ENCODE measurements around the gene NACC2. TPM values are rescaled to one million over a fixed set of nuclear protein-coding genes. Genes with fewer than 3 reads are reported as not detected.
"Not testable (repeated sequence)": the region's sequence is repeated elsewhere in the genome, so short reads cannot be mapped to it uniquely, and the experiment has no call there.

The NACC2 gene
- total RNA-seq, 4 donors from 2014 or later, result 71.4 to 209 (median 110) TPM

DNA sequence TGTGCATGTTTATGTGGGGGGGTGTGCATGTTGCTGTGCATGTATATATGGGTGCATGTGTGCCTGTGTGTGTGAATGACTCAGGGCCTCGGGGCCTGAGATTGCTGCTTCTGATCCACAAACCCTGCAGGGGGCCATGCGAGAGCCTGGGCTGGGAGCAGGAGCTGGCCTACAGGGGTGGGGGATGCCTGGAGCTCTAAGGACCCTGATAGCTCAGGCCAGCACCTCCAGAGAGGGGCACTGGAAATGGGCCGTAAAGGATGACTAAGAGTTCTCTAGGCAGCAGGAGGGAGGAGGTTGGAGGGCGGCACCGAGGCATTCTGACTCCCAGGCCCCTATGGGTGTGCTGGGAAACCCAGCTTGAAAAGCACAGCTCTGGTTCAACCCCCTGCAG, 127.0 kb downstream of the NACC2 start:
- no peaks in the 10 kb centered on the region for H3K36me3 ChIP-seq
- no peak overlapping the region for H3K4me3 ChIP-seq
- H3K9me3 ChIP-seq, result no peaks in the 10 kb centered on the region
- peaks cover 15% of the 10 kb centered on the region for H3K27me3 ChIP-seq
- 38% methylated on average over 2 of the region's 5 CpGs; no CpG with 5 or more reads in 1 of the 2 donors for WGBS, 2 donors (ENCODE audit: low coverage in 1 of 2)
- no peak for ATAC-seq
- H3K4me1 ChIP-seq, result peaks cover 0 to 21% (median 5%) of the 10 kb centered on the region in 3 donors
- no peak overlapping the region for H3K27ac ChIP-seq
- TF ChIP-seq, protein P1, sequence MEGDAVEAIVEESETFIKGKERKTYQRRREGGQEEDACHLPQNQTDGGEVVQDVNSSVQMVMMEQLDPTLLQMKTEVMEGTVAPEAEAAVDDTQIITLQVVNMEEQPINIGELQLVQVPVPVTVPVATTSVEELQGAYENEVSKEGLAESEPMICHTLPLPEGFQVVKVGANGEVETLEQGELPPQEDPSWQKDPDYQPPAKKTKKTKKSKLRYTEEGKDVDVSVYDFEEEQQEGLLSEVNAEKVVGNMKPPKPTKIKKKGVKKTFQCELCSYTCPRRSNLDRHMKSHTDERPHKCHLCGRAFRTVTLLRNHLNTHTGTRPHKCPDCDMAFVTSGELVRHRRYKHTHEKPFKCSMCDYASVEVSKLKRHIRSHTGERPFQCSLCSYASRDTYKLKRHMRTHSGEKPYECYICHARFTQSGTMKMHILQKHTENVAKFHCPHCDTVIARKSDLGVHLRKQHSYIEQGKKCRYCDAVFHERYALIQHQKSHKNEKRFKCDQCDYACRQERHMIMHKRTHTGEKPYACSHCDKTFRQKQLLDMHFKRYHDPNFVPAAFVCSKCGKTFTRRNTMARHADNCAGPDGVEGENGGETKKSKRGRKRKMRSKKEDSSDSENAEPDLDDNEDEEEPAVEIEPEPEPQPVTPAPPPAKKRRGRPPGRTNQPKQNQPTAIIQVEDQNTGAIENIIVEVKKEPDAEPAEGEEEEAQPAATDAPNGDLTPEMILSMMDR (IDR thresholded peaks at IDR 0.05), result no peak
- no peak for TF ChIP-seq POLR2AphosphoS5 (IDR thresholded peaks at IDR 0.05)
- TF ChIP-seq EP300 (IDR thresholded peaks at IDR 0.05), result no peak
- no peak for TF ChIP-seq POLR2A (IDR thresholded peaks at IDR 0.05)

GRCh38 chr9:135966916-135967260, 128.2 kb downstream of the NACC2 start:
- not testable (repeated sequence) for ATAC-seq, H3K36me3 ChIP-seq, H3K27ac ChIP-seq, H3K4me3 ChIP-seq, H3K9me3 ChIP-seq, H3K27me3 ChIP-seq
- WGBS, 2 donors (ENCODE audit: low coverage in 1 of 2), result no CpG with 5 or more reads among the region's 16 CpGs
- H3K4me1 ChIP-seq, result peaks cover 0 to 21% (median 5%) of the 10 kb centered on the region in 3 donors

DNA sequence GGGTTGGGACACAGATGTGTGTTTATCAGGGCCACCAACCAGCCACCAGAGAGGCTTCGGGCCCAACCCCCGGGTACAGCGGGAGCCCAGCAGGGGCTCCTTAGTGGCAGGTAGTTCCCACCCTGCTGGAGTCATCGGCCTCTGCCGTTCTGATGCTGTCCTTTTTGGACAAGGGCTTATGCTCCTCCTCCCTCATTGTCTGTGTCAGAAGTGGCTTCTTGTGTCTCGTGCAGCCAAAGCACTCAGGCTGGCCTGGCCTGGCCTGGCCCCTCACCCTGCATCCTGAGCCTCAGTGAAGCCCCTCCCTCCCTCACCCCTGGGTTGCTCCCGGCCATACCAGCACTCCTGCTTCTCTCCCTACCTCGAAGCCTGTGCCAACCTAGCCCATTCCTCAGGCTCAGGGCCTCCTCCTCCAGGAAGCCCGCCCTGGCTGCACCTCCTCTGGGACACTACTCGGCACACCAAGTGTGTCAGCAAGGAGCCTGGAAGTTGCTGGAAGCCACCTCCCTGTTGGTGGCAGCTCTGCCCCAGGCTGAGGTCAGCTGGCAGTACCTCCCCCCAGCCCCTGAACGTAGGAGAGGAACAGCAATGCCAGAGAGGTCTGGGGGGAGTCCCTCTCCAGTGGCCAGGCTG, 129.8 kb downstream of the NACC2 start:
- H3K36me3 ChIP-seq, result no peaks in the 10 kb centered on the region
- no peaks in the 10 kb centered on the region for H3K9me3 ChIP-seq
- WGBS, 2 donors (ENCODE audit: low coverage in 1 of 2), result 77 to 78% methylated on average over 4 to 5 of the region's 11 CpGs
- H3K27ac ChIP-seq, result no peak overlapping the region
- H3K4me3 ChIP-seq, result no peak overlapping the region
- no peaks in the 10 kb centered on the region for H3K27me3 ChIP-seq
- ATAC-seq, result no peak
- peaks cover 0 to 26% (median 8%) of the 10 kb centered on the region in 3 donors for H3K4me1 ChIP-seq
- TF ChIP-seq POLR2A (IDR thresholded peaks at IDR 0.05) (no peak), EP300 (IDR thresholded peaks at IDR 0.05) (no peak), POLR2AphosphoS5 (IDR thresholded peaks at IDR 0.05) (no peak)
- TF ChIP-seq, protein P1 (IDR thresholded peaks at IDR 0.05), result no peak

DNA sequence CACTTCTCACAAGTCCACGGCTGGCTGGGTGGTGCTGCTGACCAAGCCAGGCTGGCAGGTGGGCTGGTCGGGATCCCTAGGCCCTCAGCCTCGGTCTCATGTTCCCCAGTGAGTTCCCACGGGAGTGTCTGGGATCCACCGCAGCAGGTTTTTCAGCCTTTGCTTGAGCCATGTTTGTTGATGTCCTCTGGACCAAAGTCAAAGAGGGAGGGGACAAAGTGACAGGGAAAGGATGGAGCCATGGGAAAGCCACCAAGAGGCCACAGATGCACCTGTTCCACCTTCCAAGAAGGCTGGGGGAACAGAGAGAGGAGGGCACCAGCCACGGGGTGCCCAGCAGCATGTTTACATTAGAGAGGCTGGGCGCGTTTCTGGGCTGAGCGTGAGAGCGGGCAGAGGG, 131.2 kb downstream of the NACC2 start:
- H3K27me3 ChIP-seq, result no peaks in the 10 kb centered on the region
- no peaks in the 10 kb centered on the region for H3K9me3 ChIP-seq
- ATAC-seq, result no peak
- WGBS, 2 donors (ENCODE audit: low coverage in 1 of 2), result 70% methylated on average over 7 of the region's 10 CpGs; no CpG with 5 or more reads in 1 of the 2 donors
- H3K4me1 ChIP-seq, result peaks cover 0 to 37% (median 17%) of the 10 kb centered on the region in 3 donors
- no peaks in the 10 kb centered on the region for H3K36me3 ChIP-seq
- no peak overlapping the region for H3K4me3 ChIP-seq
- no peak overlapping the region for H3K27ac ChIP-seq
- no peak for TF ChIP-seq POLR2A (IDR thresholded peaks at IDR 0.05)
- TF ChIP-seq POLR2AphosphoS5 (IDR thresholded peaks at IDR 0.05), result no peak
- no peak for TF ChIP-seq EP300 (IDR thresholded peaks at IDR 0.05)

GRCh38 chr9:135963338-135963737, 131.8 kb downstream of the NACC2 start:
- Histone ChIP-seq H3K36me3 (no peaks in the 10 kb centered on the region), H3K27ac (no peak overlapping the region), H3K4me1 (peaks cover 0 to 37% (median 14%) of the 10 kb centered on the region in 3 donors), H3K27me3 (no peaks in the 10 kb centered on the region), H3K4me3 (no peak overlapping the region), H3K9me3 (no peaks in the 10 kb centered on the region)
- TF ChIP-seq, protein P1 (IDR thresholded peaks at IDR 0.05), result no peak
- TF ChIP-seq EP300 (IDR thresholded peaks at IDR 0.05) (no peak), POLR2A (IDR thresholded peaks at IDR 0.05) (no peak), POLR2AphosphoS5 (IDR thresholded peaks at IDR 0.05) (no peak)
- no peak for ATAC-seq
- 79 to 81% methylated on average over 4 to 6 of the region's 8 CpGs for WGBS, 2 donors (ENCODE audit: low coverage in 1 of 2)

DNA sequence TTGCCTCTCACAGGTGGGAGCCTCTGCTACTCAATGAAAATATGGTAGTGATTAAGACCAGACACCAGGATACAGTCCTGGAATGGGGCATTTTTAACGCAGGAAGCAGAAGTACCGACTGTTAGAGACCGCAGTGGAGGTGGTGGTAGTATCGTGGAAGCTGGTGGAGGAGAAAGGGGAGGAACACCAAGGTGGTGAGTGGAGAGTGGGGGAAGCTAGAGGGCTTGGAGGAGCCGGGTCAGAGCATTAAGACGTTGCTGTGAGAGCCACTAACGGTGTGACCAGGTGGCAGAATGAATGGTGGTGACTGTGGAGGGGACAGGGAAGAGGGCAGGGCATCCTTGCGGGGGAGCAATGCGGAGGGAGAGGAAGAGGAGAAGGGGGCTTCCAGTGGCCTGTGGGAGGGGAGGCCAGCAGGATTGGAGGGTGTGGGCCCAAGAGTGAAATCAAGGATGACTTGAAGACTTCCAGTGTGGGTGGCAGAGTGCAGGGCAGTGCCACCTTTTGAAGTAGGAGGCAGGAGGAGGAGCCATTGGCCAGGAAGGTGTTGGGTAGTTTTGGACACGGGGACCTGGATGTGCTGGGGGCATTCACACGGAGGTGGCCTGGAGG, 132.3 kb downstream of the NACC2 start:
- TF ChIP-seq, protein P1 (IDR thresholded peaks at IDR 0.05), result no peak
- TF ChIP-seq POLR2A (IDR thresholded peaks at IDR 0.05) (no peak), POLR2AphosphoS5 (IDR thresholded peaks at IDR 0.05) (no peak), EP300 (IDR thresholded peaks at IDR 0.05) (no peak)
- WGBS, 2 donors (ENCODE audit: low coverage in 1 of 2), result 61 to 65% methylated on average over 10 to 11 of the region's 11 CpGs
- ATAC-seq, result no peak
- peaks cover 0 to 37% (median 14%) of the 10 kb centered on the region in 3 donors for H3K4me1 ChIP-seq
- H3K4me3 ChIP-seq, result no peak overlapping the region
- no peaks in the 10 kb centered on the region for H3K27me3 ChIP-seq
- no peaks in the 10 kb centered on the region for H3K36me3 ChIP-seq
- H3K27ac ChIP-seq, result no peak overlapping the region
- H3K9me3 ChIP-seq, result no peaks in the 10 kb centered on the region

Measured in gastroesophageal sphincter (tissue), 4 donors.